H9 (cell line): ENCODE data around the gene PLA2G2C. TPM values are rescaled to one million over a fixed set of nuclear protein-coding genes. Genes with fewer than 3 reads are reported as not detected.

Source experiments
- DNase-seq: peaks from one replicate; pipeline ENCODE4 v3.0.0-alpha.2; 2017
- H2AFZ ChIP-seq: one replicate; pipeline ENCODE4 v1.6.1; 2013; ENCODE audit warnings: mild to moderate bottlenecking, low read length, control low read depth, moderate library complexity
- H2AK5ac ChIP-seq: 2 replicates; pipeline ENCODE4 v1.6.1; 2013; ENCODE audit warnings: low read length, control low read depth, mixed read lengths; ENCODE audit not compliant: insufficient read length
- H2BK120ac ChIP-seq: one replicate; pipeline ENCODE4 v1.6.1; 2013; ENCODE audit warnings: low read depth, mild to moderate bottlenecking, low read length, control low read depth, inconsistent platforms; ENCODE audit not compliant: poor library complexity, severe bottlenecking
- H2BK12ac ChIP-seq: 2 replicates; pipeline ENCODE4 v1.6.1; 2013; ENCODE audit warnings: low read length, control low read depth, mixed read lengths, low read depth; ENCODE audit not compliant: insufficient read length
- H2BK15ac ChIP-seq: 2 replicates; pipeline ENCODE4 v1.6.1; 2013; ENCODE audit warnings: low read depth, low read length, control low read depth
- H2BK20ac ChIP-seq: one replicate; pipeline ENCODE4 v1.6.1; 2013; ENCODE audit warnings: low read depth, mild to moderate bottlenecking, low read length, control low read depth, inconsistent platforms; ENCODE audit not compliant: poor library complexity, severe bottlenecking
- H2BK5ac ChIP-seq: 2 replicates; pipeline ENCODE4 v1.6.1; 2013; ENCODE audit warnings: low read length, control low read depth, mixed read lengths; ENCODE audit not compliant: insufficient read length
- H3K14ac ChIP-seq: 2 replicates; pipeline ENCODE4 v1.6.1; 2013; ENCODE audit warnings: low read length, control low read depth; ENCODE audit not compliant: insufficient read depth
- H3K18ac ChIP-seq: 2 replicates; pipeline ENCODE4 v1.6.1; 2013; ENCODE audit warnings: low read depth, mild to moderate bottlenecking, mixed read lengths, low read length, control low read depth; ENCODE audit not compliant: insufficient read length
- H3K23ac ChIP-seq: 2 replicates; pipeline ENCODE4 v1.6.1; 2013; ENCODE audit warnings: low read length, control low read depth, mixed read lengths, low read depth; ENCODE audit not compliant: insufficient read length
- H3K23me2 ChIP-seq: 2 replicates; pipeline ENCODE4 v1.6.1; 2013; ENCODE audit warnings: low read depth, mild to moderate bottlenecking, mixed read lengths, low read length, control low read depth; ENCODE audit not compliant: insufficient read length, poor library complexity, severe bottlenecking
- H3K27ac ChIP-seq: 2 replicates; pipeline ENCODE4 v1.5.1; 2013; ENCODE audit warnings: low read length, control low read depth, mixed read lengths, low read depth; ENCODE audit not compliant: insufficient read length
- H3K27me3 ChIP-seq: 2 replicates; pipeline ENCODE4 v1.6.1; 2013; ENCODE audit warnings: low read length, control low read depth, inconsistent platforms; ENCODE audit not compliant: insufficient read depth
- H3K4ac ChIP-seq: 2 replicates; pipeline ENCODE4 v1.6.1; 2013; ENCODE audit warnings: low read depth, mild to moderate bottlenecking, control low read depth, inconsistent platforms, low read length, moderate library complexity
- H3K4me1 ChIP-seq: 2 replicates; pipeline ENCODE4 v1.6.1; 2013; ENCODE audit warnings: low read length, control low read depth, inconsistent platforms; ENCODE audit not compliant: insufficient read depth
- H3K4me2 ChIP-seq: 2 replicates; pipeline ENCODE4 v1.6.1; 2013; ENCODE audit warnings: low read length, control low read depth, mixed read lengths; ENCODE audit not compliant: insufficient read length, insufficient read depth
- H3K56ac ChIP-seq: 2 replicates; pipeline ENCODE4 v1.6.1; 2013; ENCODE audit warnings: low read depth, mild to moderate bottlenecking, mixed read lengths, low read length, control low read depth; ENCODE audit not compliant: insufficient read length
- H3K79me1 ChIP-seq: 2 replicates; pipeline ENCODE4 v1.6.1; 2013; ENCODE audit warnings: low read depth, mild to moderate bottlenecking, moderate library complexity, low read length, control low read depth, inconsistent platforms; ENCODE audit not compliant: insufficient read depth, poor library complexity, severe bottlenecking
- H3K79me2 ChIP-seq: 2 replicates; pipeline ENCODE4 v1.6.1; 2013; ENCODE audit warnings: low read length, control low read depth, inconsistent platforms; ENCODE audit not compliant: insufficient read depth
- H3K9ac ChIP-seq: 2 replicates; pipeline ENCODE4 v1.6.1; 2013; ENCODE audit warnings: low read length, control low read depth, mixed read lengths; ENCODE audit not compliant: insufficient read length; ENCODE audit errors: extremely low read depth
- H3K9me3 ChIP-seq: one replicate; pipeline ENCODE4 v1.6.1; 2013; ENCODE audit warnings: low read depth, low read length, inconsistent platforms; ENCODE audit not compliant: control insufficient read depth
- H3T11ph ChIP-seq: one replicate; pipeline ENCODE4 v1.6.1; 2013; ENCODE audit warnings: mild to moderate bottlenecking, low read length, control low read depth, inconsistent platforms
- H4K20me1 ChIP-seq: one replicate; pipeline ENCODE4 v1.6.1; 2013; ENCODE audit not compliant: control insufficient read depth, insufficient read length, insufficient read depth
- H4K5ac ChIP-seq: 2 replicates; pipeline ENCODE4 v1.6.1; 2013; ENCODE audit warnings: low read depth, mild to moderate bottlenecking, mixed read lengths, low read length, control low read depth; ENCODE audit not compliant: insufficient read length
- H4K8ac ChIP-seq: replicated peaks from 2 replicates; pipeline ENCODE4 v1.6.1; 2013; ENCODE audit warnings: low read length, control low read depth, mixed read lengths, low read depth; ENCODE audit not compliant: insufficient read length
- H4K91ac ChIP-seq: 2 replicates; pipeline ENCODE4 v1.6.1; 2013; ENCODE audit warnings: low read depth, mild to moderate bottlenecking, moderate library complexity, mixed read lengths, low read length, control low read depth; ENCODE audit not compliant: insufficient read length
- H3K27ac Mint-ChIP-seq, 3 experiments: 2 replicates in 2 of 3; 3 replicates in 1 of 3; pipeline ENCODE4 v1.8.0; 2020 to 2021; ENCODE audit warnings: mixed read lengths in 3 of 3, mild to moderate bottlenecking in 1 of 3, moderate library complexity in 1 of 3
- H3K27me3 Mint-ChIP-seq: 2 replicates; pipeline ENCODE4 v1.8.0; 2021; ENCODE audit warnings: low read depth, mild to moderate bottlenecking, moderate library complexity, mixed read lengths
- H3K36me3 Mint-ChIP-seq, 3 experiments: 2 replicates in 2 of 3; 3 replicates in 1 of 3; pipeline ENCODE4 v1.8.0; 2020 to 2021; ENCODE audit warnings: low read depth in 3 of 3, mixed read lengths in 3 of 3; ENCODE audit not compliant: insufficient read depth in 1 of 3
- H3K4me1 Mint-ChIP-seq, 2 experiments: 2 replicates each; pipeline ENCODE4 v1.8.0; 2020; ENCODE audit warnings: mixed read lengths in 2 of 2
- H3K4me3 Mint-ChIP-seq, 2 experiments: 2 replicates in 1 of 2; 3 replicates in 1 of 2; pipeline ENCODE4 v1.8.0; 2020 to 2021; ENCODE audit warnings: mild to moderate bottlenecking in 2 of 2, mixed read lengths in 2 of 2, moderate library complexity in 1 of 2
- H3K9me3 Mint-ChIP-seq, 2 experiments: 2 replicates in 1 of 2; 3 replicates in 1 of 2; pipeline ENCODE4 v1.8.0; 2020; ENCODE audit warnings: mild to moderate bottlenecking in 2 of 2, mixed read lengths in 2 of 2, moderate library complexity in 1 of 2
- WGBS: extraction: QIAGEN DNeasy Blood & Tissue Kit; methylation state at CpG from one replicate; pipeline ENCODE4 v1.1.7; 2013; ENCODE audit warnings: missing lambda C conversion rate, low lambda C conversion rate, mixed read lengths; ENCODE audit not compliant: insufficient read length; ENCODE audit errors: extremely low coverage; 5-methylcytosine and 5-hydroxymethylcytosine counted together
- total RNA-seq: library from RNA; stranded (reverse); gene quantifications from 2 replicates; pipeline ENCODE4 v1.2.1, GENCODE V29; 2021
- TF ChIP-seq, protein P1 (sequence below): fragments of 200-600 bp; sonication (generic); conservative IDR thresholded peaks from 3 replicates; pipeline ENCODE4 v1.8.0; 2021; ENCODE audit warnings: antibody characterized with exemption, mild to moderate bottlenecking

The PLA2G2C gene
- total RNA-seq, 1 experiment from 2014 or later = not detected

DNA sequence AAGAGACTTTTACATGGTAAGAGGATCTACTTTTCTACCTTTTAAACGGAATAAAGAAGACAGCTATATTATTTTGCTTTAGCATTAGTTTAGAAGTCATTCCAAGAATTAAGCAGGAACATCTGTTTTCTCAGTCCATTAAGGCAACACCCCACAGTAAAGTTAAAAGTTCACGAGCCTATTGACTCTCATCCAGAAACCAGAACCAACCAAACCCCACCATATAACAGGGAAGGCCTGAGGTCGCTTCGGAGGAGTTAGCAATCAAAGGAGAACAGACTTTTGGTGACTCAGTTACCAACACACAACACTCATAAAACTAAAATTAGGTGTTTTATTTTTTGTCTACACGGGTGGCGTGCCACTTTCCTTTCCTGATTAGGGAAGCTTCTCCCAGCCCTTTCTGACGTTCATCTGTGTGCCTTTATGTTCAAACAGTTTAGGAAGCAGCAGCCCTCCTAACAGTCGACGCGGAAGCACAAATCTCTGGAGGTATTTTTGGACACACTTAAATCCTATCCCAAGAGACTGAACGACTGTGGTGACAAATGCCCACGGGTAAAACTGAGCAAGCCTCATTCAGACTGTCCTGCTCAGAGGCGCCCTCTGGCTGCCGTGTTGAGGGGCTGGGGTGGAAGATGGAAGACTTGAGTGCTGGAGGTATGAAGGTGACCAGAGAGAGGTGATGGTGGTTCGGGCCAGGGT is 8.6 kb upstream of the PLA2G2C start:
- Histone ChIP-seq H3T11ph (no peak overlapping the region), H2BK5ac (no peak overlapping the region), H3K23ac (no peak overlapping the region), H3K27ac (no peak overlapping the region), H3K4ac (no peak overlapping the region), H3K79me2 (no peaks in the 10 kb centered on the region), H2BK120ac (no peak overlapping the region), H3K56ac (no peak overlapping the region), H2BK15ac (no peak overlapping the region), H4K91ac (no peak overlapping the region), H3K14ac (no peak overlapping the region), H2BK20ac (no peak overlapping the region), H2AK5ac (no peak overlapping the region), H3K18ac (no peak overlapping the region), H3K9ac (no peak overlapping the region), H4K8ac (no peak overlapping the region), H3K9me3 (no peaks in the 10 kb centered on the region), H4K5ac (no peak overlapping the region), H3K79me1 (no peaks in the 10 kb centered on the region), H3K4me1 (no peaks in the 10 kb centered on the region), H3K4me2 (no peak overlapping the region), H4K20me1 (no peaks in the 10 kb centered on the region), H3K23me2 (no peaks in the 10 kb centered on the region), H2AFZ (no peak overlapping the region), H2BK12ac (no peak overlapping the region), H3K27me3 (no peaks in the 10 kb centered on the region; the same call in 1 of the 2 replicates)
- H3K27ac Mint-ChIP-seq = no peak overlapping the region
- TF ChIP-seq, protein P1, sequence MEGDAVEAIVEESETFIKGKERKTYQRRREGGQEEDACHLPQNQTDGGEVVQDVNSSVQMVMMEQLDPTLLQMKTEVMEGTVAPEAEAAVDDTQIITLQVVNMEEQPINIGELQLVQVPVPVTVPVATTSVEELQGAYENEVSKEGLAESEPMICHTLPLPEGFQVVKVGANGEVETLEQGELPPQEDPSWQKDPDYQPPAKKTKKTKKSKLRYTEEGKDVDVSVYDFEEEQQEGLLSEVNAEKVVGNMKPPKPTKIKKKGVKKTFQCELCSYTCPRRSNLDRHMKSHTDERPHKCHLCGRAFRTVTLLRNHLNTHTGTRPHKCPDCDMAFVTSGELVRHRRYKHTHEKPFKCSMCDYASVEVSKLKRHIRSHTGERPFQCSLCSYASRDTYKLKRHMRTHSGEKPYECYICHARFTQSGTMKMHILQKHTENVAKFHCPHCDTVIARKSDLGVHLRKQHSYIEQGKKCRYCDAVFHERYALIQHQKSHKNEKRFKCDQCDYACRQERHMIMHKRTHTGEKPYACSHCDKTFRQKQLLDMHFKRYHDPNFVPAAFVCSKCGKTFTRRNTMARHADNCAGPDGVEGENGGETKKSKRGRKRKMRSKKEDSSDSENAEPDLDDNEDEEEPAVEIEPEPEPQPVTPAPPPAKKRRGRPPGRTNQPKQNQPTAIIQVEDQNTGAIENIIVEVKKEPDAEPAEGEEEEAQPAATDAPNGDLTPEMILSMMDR = peak; percentile 92
- peaks cover 20 to 23% of the 10 kb centered on the region in 2 experiments for H3K4me1 Mint-ChIP-seq
- peaks cover 34% of the 10 kb centered on the region for H3K27me3 Mint-ChIP-seq
- WGBS = no CpG with 5 or more reads among the region's 15 CpGs
- no peaks in the 10 kb centered on the region; a peak in 1 of 7 replicates for H3K36me3 Mint-ChIP-seq
- no peak overlapping the region for H3K4me3 Mint-ChIP-seq
- H3K9me3 Mint-ChIP-seq = no peaks in the 10 kb centered on the region
- peak; percentile 76 for DNase-seq
